Prostate gland (tissue), 2 donors: ENCODE results near the gene OR10Z1. TPM values are rescaled to one million over a fixed set of nuclear protein-coding genes. Genes with fewer than 3 reads are reported as not detected.

Source experiments
- DNase-seq: peaks from one replicate; pipeline ENCODE4 v3.0.0-alpha.2; 2019; ENCODE audit warnings: low spot score
- H3K27ac ChIP-seq, 2 donors: fragments of 200-600 bp; sonication (generic); 2 replicates each; pipeline ENCODE4 v1.5.1; 2017 to 2019
- H3K27me3 ChIP-seq: fragments of 200-600 bp; sonication (generic); replicated peaks from 2 replicates; pipeline ENCODE4 v1.5.1; 2019; ENCODE audit not compliant: insufficient read depth
- H3K36me3 ChIP-seq, 2 donors: fragments of 200-600 bp; sonication (generic); 1 replicate in 1 of 2; 2 replicates in 1 of 2; pipeline versions ENCODE4 v1.5.1 to v1.8.1; 2017 to 2019
- H3K4me1 ChIP-seq: fragments of 200-600 bp; sonication (generic); replicated peaks from 2 replicates; pipeline ENCODE4 v1.5.1; 2019
- H3K4me3 ChIP-seq, 2 donors: fragments of 200-600 bp; sonication (generic); 2 replicates each; pipeline ENCODE4 v1.5.1; 2017 to 2019
- H3K9me3 ChIP-seq: fragments of 200-600 bp; sonication (generic); 2 replicates; pipeline ENCODE4 v1.5.1; 2017
- POLR2A ChIP-seq: fragments of 450-650 bp; IDR thresholded peaks from one replicate; pipeline ENCODE4 v1.6.1; 2016; ENCODE audit warnings: antibody characterized with exemption, mild to moderate bottlenecking
- POLR2AphosphoS5 ChIP-seq: sonication (generic); formaldehyde crosslinking; IDR thresholded peaks from one replicate; pipeline ENCODE4 v1.6.1; 2017; ENCODE audit warnings: antibody characterized with exemption
- WGBS: methylation state at CpG from one replicate; pipeline ENCODE4 v1.1.5; 2018; 5-methylcytosine and 5-hydroxymethylcytosine counted together
- intact Hi-C: fragments of 100-400 bp; cut with DNase I; formaldehyde crosslinking; loops from one replicate; pipeline ENCODE4 v1.14.2; 2022
- total RNA-seq, 2 donors: library from RNA; depleted of rRNA; stranded (reverse); fragments of >200 nt; gene quantifications; one replicate each; pipeline ENCODE4 v1.1.0, GENCODE V29; 2016
- TF ChIP-seq, protein P1 (sequence below), 4 experiments: fragments of 200-600 bp in 2 of 4; fragments of 450-650 bp in 2 of 4; sonication (generic) in 2 of 4; IDR thresholded peaks; 1 replicate in 3 of 4; 2 replicates in 1 of 4; pipeline ENCODE4 v1.5.1; 2016 to 2019; ENCODE audit warnings: antibody characterized with exemption in 4 of 4, mild to moderate bottlenecking in 2 of 4, moderate library complexity in 2 of 4

OR10Z1 gene
- total RNA-seq, 2 donors from 2014 or later: not detected

- Histone ChIP-seq H3K27me3 (no peaks in the 10 kb centered on the region), H3K27ac (no peak overlapping the region), H3K36me3 (no peaks in the 10 kb centered on the region), H3K4me3 (no peak overlapping the region), H3K4me1 (no peaks in the 10 kb centered on the region), H3K9me3 (no peaks in the 10 kb centered on the region)
- DNase-seq: no peak
- intact Hi-C loops: no loop called here
- TF ChIP-seq POLR2AphosphoS5 (no peak), POLR2A (no peak)
- TF ChIP-seq, protein P1, sequence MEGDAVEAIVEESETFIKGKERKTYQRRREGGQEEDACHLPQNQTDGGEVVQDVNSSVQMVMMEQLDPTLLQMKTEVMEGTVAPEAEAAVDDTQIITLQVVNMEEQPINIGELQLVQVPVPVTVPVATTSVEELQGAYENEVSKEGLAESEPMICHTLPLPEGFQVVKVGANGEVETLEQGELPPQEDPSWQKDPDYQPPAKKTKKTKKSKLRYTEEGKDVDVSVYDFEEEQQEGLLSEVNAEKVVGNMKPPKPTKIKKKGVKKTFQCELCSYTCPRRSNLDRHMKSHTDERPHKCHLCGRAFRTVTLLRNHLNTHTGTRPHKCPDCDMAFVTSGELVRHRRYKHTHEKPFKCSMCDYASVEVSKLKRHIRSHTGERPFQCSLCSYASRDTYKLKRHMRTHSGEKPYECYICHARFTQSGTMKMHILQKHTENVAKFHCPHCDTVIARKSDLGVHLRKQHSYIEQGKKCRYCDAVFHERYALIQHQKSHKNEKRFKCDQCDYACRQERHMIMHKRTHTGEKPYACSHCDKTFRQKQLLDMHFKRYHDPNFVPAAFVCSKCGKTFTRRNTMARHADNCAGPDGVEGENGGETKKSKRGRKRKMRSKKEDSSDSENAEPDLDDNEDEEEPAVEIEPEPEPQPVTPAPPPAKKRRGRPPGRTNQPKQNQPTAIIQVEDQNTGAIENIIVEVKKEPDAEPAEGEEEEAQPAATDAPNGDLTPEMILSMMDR (IDR thresholded peaks at IDR 0.05): no peak
- 50% methylated on average over 1 of the region's 1 CpG for WGBS
These were observed 32.8 kb upstream of the OR10Z1 start for GRCh38 chr1:158572226-158572625.

GRCh38 chr1:158577561-158577960, 27.5 kb upstream of the OR10Z1 start:
- 94% methylated on average over 3 of the region's 3 CpGs for WGBS
- H3K4me3 ChIP-seq: no peak overlapping the region
- no peaks in the 10 kb centered on the region for H3K9me3 ChIP-seq
- H3K27ac ChIP-seq: no peak overlapping the region
- TF ChIP-seq POLR2AphosphoS5 (no peak), POLR2A (no peak)
- TF ChIP-seq, protein P1 (IDR thresholded peaks at IDR 0.05): no peak
- DNase-seq: no peak
- intact Hi-C loops: no loop called here
- no peaks in the 10 kb centered on the region for H3K27me3 ChIP-seq
- H3K36me3 ChIP-seq: no peaks in the 10 kb centered on the region
- no peaks in the 10 kb centered on the region for H3K4me1 ChIP-seq

DNA sequence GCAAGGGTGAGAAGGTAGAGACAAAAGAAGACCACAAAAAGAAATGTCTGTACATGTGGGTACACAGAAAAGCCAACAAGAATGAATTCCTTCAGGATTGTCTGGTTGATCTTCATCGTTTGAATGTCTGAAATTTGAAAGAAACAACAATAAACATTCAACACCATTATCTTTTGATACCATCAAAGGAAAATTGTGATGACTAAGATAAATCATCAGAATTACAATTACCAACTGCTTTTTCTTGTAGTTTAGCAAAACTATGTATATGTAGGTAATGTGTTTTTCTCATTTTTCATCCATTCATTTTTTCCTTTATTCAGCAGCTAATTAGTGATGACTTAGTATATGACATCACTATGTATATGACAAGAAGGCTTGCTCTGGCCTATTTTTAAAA, 25.3 kb upstream of the OR10Z1 start, which contains the start of gene OR10X1:
TSS of gene OR10X1 (minus strand) at position 167 of the 400 bp plus-strand sequence. CDS start at position 167, 0 bp downstream.
- H3K36me3 ChIP-seq: no peaks in the 10 kb centered on the region
- intact Hi-C loops: no loop called here
- H3K27ac ChIP-seq: no peak within 1 kb of the TSS
- TF ChIP-seq POLR2A: no peak
- TF ChIP-seq POLR2AphosphoS5: no peak
- TF ChIP-seq, protein P1 (IDR thresholded peaks at IDR 0.05): no peak
- no peaks in the 10 kb centered on the region for H3K4me1 ChIP-seq
- 57% methylated on average over 1 of the region's 1 CpG for WGBS
- no peaks in the 10 kb centered on the region for H3K27me3 ChIP-seq
- no peaks in the 10 kb centered on the region for H3K9me3 ChIP-seq
- DNase-seq: no peak
- H3K4me3 ChIP-seq: no peak within 1 kb of the TSS

- intact Hi-C loops: no loop called here
These were observed 21.1 kb upstream of the OR10Z1 start for GRCh38 chr1:158583962-158584361.

DNA sequence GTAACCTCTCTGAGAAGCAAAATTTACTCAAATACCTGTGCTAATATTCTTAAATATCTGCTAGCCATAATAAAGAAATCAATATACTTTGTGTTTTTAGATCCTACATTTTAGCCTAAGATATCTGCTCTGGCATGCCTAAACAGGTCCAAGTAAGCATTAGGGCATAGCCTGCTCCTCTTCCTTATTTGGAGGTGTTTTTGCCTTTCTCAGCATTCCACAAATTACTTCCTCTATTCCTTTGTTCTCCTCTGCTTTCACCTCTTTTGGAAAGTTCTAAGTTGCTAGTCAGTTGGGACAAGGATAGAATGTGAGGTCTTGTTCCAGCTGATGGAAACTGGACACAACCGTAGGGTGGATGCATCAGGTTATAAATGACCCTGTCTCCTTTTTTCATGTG, 18.1 kb upstream of the OR10Z1 start:
- H3K27ac ChIP-seq: no peak overlapping the region
- no peak for TF ChIP-seq POLR2AphosphoS5
- TF ChIP-seq, protein P1 (IDR thresholded peaks at IDR 0.05): no peak
- no peak for TF ChIP-seq POLR2A
- 87% methylated on average over 1 of the region's 1 CpG for WGBS

More at GRCh38 chr1:158583962-158584361, 21.1 kb upstream of the OR10Z1 start:
- Histone ChIP-seq H3K4me1 (no peaks in the 10 kb centered on the region), H3K4me3 (no peak overlapping the region), H3K36me3 (no peaks in the 10 kb centered on the region), H3K27me3 (no peaks in the 10 kb centered on the region), H3K9me3 (no peaks in the 10 kb centered on the region), H3K27ac (no peak overlapping the region)
- WGBS: 38% methylated on average over 4 of the region's 4 CpGs
- no peak for DNase-seq
- TF ChIP-seq, protein P1 (IDR thresholded peaks at IDR 0.05): no peak
- no peak for TF ChIP-seq POLR2A
- no peak for TF ChIP-seq POLR2AphosphoS5

More for the DNA sequence above, 18.1 kb upstream of the OR10Z1 start:
- intact Hi-C loops: no loop called here
- Histone ChIP-seq H3K4me3 (no peak overlapping the region), H3K9me3 (no peaks in the 10 kb centered on the region), H3K27me3 (no peaks in the 10 kb centered on the region), H3K4me1 (no peaks in the 10 kb centered on the region), H3K36me3 (no peaks in the 10 kb centered on the region)
- DNase-seq: no peak
